Heart right ventricle (tissue), 16 donors: ENCODE measurements around the gene IL1R1. TPM values are rescaled to one million over a fixed set of nuclear protein-coding genes. Genes with fewer than 3 reads are reported as not detected.

Experiments
- ATAC-seq, 8 donors: fragments of 200-7000 bp; cut with Tn5 transposase; one replicate each; pipeline ENCODE4 v1.9.1; 2020; ENCODE audit warnings: mild to moderate bottlenecking in 8 of 8, moderate library complexity in 8 of 8, moderate number of reproducible peaks in 1 of 8
- DNase-seq, 2 donors: peaks; one replicate each; pipeline ENCODE4 v3.0.0-alpha.2; 2020
- H3K27ac ChIP-seq, 10 donors: fragments of 200-600 bp; sonication (generic) in 2 of 10; one replicate each; pipeline versions ENCODE4 v1.5.0 to v1.8.0; 2020 to 2022; ENCODE audit warnings: mild to moderate bottlenecking in 3 of 10
- H3K27me3 ChIP-seq, 7 donors: fragments of 200-600 bp; one replicate each; pipeline ENCODE4 v1.8.0; 2021 to 2022; ENCODE audit warnings: mild to moderate bottlenecking in 2 of 7
- H3K36me3 ChIP-seq, 9 donors: fragments of 200-600 bp; sonication (generic) in 1 of 9; one replicate each; pipeline versions ENCODE4 v1.5.0 to v1.8.0; 2020 to 2022; ENCODE audit warnings: mild to moderate bottlenecking in 2 of 9
- H3K4me1 ChIP-seq, 9 donors: fragments of 200-600 bp; sonication (generic) in 1 of 9; one replicate each; pipeline versions ENCODE4 v1.5.0 to v1.8.0; 2020 to 2022; ENCODE audit warnings: mild to moderate bottlenecking in 4 of 9
- H3K4me3 ChIP-seq, 10 donors: fragments of 200-600 bp; sonication (generic) in 2 of 10; one replicate each; pipeline versions ENCODE4 v1.5.0 to v1.8.0; 2020 to 2022; ENCODE audit warnings: mild to moderate bottlenecking in 7 of 10, moderate library complexity in 2 of 10
- H3K9me3 ChIP-seq, 11 donors: fragments of 200-600 bp in 10 of 11; sonication (generic) in 2 of 11; one replicate each; pipeline versions ENCODE4 v1.5.0 to v1.8.0; 2013 to 2022; ENCODE audit warnings: mild to moderate bottlenecking in 2 of 11, control low read depth in 1 of 11, moderate library complexity in 1 of 11
- WGBS, 2 donors: extraction: QIAGEN DNeasy Blood & Tissue Kit; methylation state at CpG; one replicate each; pipeline ENCODE4 v1.1.7; 2013; ENCODE audit warnings: inconsistent platforms in 1 of 2; 5-methylcytosine and 5-hydroxymethylcytosine counted together
- intact Hi-C, 10 donors: fragments of 100-400 bp; cut with DNase I; formaldehyde crosslinking; loops; one replicate each; pipeline versions ENCODE4 v1.11.1 to v1.14.2; 2022
- polyA plus RNA-seq, 2 donors: library from polyadenylated mRNA; stranded (reverse); fragments of 200-250 nt; gene quantifications; one replicate each; pipeline ENCODE4 v1.2.3, GENCODE V29; 2013
- total RNA-seq, 10 donors: library from RNA; stranded (reverse); fragmentation: NEBNext Ultra II Directional in 3 of 10; extraction: Animal tissue kit (Norgen Biotek cat#: 25700) in 3 of 10; gene quantifications; one replicate each; pipeline versions ENCODE4 v1.2.1 to v1.2.4, GENCODE V29; 2021 to 2023
- TF ChIP-seq, protein P1 (sequence below), 9 donors: fragments of 200-600 bp; sonication (generic) in 2 of 9; IDR thresholded peaks; one replicate each; pipeline versions ENCODE4 v1.5.0 to v1.8.0; 2021 to 2022; ENCODE audit warnings: antibody characterized with exemption in 9 of 9, mild to moderate bottlenecking in 5 of 9, moderate library complexity in 1 of 9
- donor health status: Arrhythmogenic right ventricular cardiomyopathy.
- donor health status: ischemic (EF 13 %, LVEDD 7.1; RV severe dilation, severe dysfunction).
- donor health status: healthy with polysubstance abuse.
- donor health status: DM: no; HTN: yes; CAD: no.
- donor health status: DM: no; HTN: no; CAD: no.
- donor health status: ischemic (EF 25% LVEDD 6.9; RV normal size, moderate dysfunction).
- donor health status: ischemic (EF 25% LVEDD 5.7; RV mildly dilated, moderate dysfunction).
- donor health status: healthy.
- donor health status: DM: yes; HTN: yes; CAD: no.
- donor health status: Ischemic cardiomyopathy.
- donor health status: ischemic (EF 35%, LVEDD 5.7; RV mildly dilated, moderate dysfunction).
- donor health status: nonischemic (EF 11% LVEDD 7.7; RV severe dilation, severe dysfunction).
- donor health status: DM: yes; HTN: yes; CAD: no.
- donor health status: PGD.
- donor health status: ischemic (EF 29% LVEDD 5.4; RV normal size, mild dysfunction).
- donor health status: nonischemic (EF 23%, LVEDD 6.1; RV moderate dilation, normal function).

Gene IL1R1
- total and polyA plus RNA-seq, 12 donors: 5.7 to 47.0 (median 18.6) TPM

DNA sequence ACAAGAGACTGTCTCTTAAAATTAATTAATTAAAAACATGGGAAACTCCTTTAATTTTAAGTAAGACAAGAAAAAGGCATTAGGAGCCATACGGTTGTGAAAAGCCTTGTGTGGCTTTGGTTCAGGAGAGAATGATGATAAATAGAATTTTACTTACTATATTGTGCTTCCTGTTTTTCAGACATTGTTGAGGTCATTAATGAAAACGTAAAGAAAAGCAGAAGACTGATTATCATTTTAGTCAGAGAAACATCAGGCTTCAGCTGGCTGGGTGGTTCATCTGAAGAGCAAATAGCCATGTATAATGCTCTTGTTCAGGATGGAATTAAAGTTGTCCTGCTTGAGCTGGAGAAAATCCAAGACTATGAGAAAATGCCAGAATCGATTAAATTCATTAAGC lies 33.6 kb downstream of the IL1R1 start:
- H3K4me1 ChIP-seq: peaks cover 0 to 19% (median 0%) of the 10 kb centered on the region in 9 donors
- DNase-seq (no peak), ATAC-seq (no peak)

DNA sequence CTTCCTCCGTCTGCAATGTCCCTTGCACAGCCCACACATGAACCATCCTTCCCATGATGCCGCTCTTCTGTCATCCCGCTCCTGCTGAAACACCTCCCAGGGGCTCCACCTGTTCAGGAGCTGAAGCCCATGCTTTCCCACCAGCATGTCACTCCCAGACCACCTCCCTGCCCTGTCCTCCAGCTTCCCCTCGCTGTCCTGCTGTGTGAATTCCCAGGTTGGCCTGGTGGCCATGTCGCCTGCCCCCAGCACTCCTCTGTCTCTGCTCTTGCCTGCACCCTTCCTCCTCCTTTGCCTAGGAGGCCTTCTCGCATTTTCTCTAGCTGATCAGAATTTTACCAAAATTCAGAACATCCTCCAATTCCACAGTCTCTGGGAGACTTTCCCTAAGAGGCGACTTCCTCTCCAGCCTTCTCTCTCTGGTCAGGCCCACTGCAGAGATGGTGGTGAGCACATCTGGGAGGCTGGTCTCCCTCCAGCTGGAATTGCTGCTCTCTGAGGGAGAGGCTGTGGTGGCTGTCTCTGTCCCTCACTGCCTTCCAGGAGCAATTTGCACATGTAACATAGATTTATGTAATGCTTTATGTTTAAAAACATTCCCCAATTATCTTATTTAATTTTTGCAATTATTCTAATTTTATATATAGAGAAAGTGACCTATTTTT lies 35.4 kb downstream of the IL1R1 start:
- DNase-seq: no peak
- H3K36me3 ChIP-seq: peaks cover 0 to 71% (median 14%) of the 10 kb centered on the region in 9 donors
- TF ChIP-seq, protein P1, sequence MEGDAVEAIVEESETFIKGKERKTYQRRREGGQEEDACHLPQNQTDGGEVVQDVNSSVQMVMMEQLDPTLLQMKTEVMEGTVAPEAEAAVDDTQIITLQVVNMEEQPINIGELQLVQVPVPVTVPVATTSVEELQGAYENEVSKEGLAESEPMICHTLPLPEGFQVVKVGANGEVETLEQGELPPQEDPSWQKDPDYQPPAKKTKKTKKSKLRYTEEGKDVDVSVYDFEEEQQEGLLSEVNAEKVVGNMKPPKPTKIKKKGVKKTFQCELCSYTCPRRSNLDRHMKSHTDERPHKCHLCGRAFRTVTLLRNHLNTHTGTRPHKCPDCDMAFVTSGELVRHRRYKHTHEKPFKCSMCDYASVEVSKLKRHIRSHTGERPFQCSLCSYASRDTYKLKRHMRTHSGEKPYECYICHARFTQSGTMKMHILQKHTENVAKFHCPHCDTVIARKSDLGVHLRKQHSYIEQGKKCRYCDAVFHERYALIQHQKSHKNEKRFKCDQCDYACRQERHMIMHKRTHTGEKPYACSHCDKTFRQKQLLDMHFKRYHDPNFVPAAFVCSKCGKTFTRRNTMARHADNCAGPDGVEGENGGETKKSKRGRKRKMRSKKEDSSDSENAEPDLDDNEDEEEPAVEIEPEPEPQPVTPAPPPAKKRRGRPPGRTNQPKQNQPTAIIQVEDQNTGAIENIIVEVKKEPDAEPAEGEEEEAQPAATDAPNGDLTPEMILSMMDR (IDR thresholded peaks at IDR 0.05): no peak
- ATAC-seq: peak in 3 of 8 donors; percentile 24 to 47 (median 37)
- no peaks in the 10 kb centered on the region for H3K9me3 ChIP-seq
- 79 to 92% methylated on average over 7 of the region's 7 CpGs for WGBS, 2 donors
- H3K27me3 ChIP-seq: peaks cover 0 to 9% (median 0%) of the 10 kb centered on the region in 7 donors
- H3K4me1 ChIP-seq: peaks cover 0 to 19% (median 0%) of the 10 kb centered on the region in 9 donors
- H3K4me3 ChIP-seq: no peak overlapping the region
- intact Hi-C loops: loop anchor here in 1 of 10 donors (10.0 kb wide), 1 partner anchor 57 kb away; no protein-coding TSS in a partner anchor
- peak overlapping the region in 1 of 10 donors; percentile 15 for H3K27ac ChIP-seq

More for the DNA sequence above, 33.6 kb downstream of the IL1R1 start:
- Histone ChIP-seq H3K27ac (no peak overlapping the region), H3K4me3 (no peak overlapping the region), H3K9me3 (no peaks in the 10 kb centered on the region), H3K36me3 (peaks cover 0 to 89% (median 23%) of the 10 kb centered on the region in 9 donors), H3K27me3 (peaks cover 0 to 7% (median 0%) of the 10 kb centered on the region in 7 donors)
- intact Hi-C loops: loop anchor here in 1 of 10 donors (10.0 kb wide), 1 partner anchor 59 kb away; no protein-coding TSS in a partner anchor
- TF ChIP-seq, protein P1 (IDR thresholded peaks at IDR 0.05): no peak
- WGBS, 2 donors: 85 to 91% methylated on average over 3 of the region's 3 CpGs

DNA sequence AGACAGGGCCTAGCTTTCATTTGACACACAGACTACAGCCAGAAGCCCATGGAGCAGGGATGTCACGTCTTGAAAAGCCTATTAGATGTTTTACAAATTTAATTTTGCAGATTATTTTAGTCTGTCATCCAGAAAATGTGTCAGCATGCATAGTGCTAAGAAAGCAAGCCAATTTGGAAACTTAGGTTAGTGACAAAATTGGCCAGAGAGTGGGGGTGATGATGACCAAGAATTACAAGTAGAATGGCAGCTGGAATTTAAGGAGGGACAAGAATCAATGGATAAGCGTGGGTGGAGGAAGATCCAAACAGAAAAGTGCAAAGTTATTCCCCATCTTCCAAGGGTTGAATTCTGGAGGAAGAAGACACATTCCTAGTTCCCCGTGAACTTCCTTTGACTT lies 36.5 kb downstream of the IL1R1 start:
- Histone ChIP-seq H3K27ac (peak overlapping the region in 1 of 10 donors; percentile 5), H3K4me3 (no peak overlapping the region), H3K36me3 (peaks cover 0 to 60% (median 10%) of the 10 kb centered on the region in 9 donors), H3K4me1 (peaks cover 0 to 19% (median 0%) of the 10 kb centered on the region in 9 donors), H3K9me3 (no peaks in the 10 kb centered on the region), H3K27me3 (peaks cover 0 to 10% (median 0%) of the 10 kb centered on the region in 7 donors)
- ATAC-seq: no peak
- intact Hi-C loops: loop anchor here in 1 of 10 donors (10.0 kb wide), 1 partner anchor 56 kb away; no protein-coding TSS in a partner anchor
- no peak for DNase-seq
- WGBS, 2 donors: 55 to 58% methylated on average over 3 of the region's 3 CpGs
- TF ChIP-seq, protein P1 (IDR thresholded peaks at IDR 0.05): no peak

DNA sequence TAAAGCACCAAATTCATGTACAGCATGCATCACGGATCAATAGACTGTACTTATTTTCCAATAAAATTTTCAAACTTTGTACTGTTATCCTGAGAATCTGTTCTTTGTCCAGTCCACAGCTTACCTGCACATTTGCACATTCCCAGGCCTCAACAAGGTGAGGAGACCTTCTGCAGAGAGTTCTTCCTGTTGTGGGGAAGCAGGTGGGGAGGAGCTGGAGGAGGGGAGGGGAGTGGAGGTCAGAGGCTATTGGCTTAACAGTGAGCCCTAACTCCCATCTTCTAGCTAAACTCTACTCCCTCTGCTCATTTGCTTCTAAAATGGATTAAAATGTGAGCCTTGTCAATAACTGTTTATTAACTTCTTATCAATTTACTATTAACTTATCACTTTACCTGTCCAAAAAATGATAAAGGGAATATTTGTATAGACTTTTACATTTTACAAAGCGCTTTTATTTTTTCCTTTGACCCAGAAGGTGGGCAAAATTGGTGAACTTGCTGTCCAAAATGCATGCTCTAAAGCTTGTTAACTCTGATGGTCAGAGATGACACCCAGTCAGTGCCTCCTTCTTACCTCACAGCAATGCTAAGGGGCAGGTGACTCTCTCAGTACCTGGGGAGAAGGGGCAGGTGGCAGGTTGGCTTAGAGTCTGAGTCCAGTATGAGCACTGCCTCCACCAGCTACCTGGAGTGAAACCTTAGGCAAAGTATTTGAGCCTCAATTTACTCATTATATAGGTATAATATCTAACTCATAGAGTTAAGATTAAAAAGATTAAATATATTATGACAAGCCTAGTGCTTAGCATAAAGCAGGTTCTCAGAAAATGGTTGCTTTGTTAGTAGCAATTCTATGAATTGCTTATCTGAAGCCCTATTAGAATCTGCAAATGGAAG lies 37.5 kb downstream of the IL1R1 start:
- WGBS, 2 donors: 94 to 100% methylated on average over 2 of the region's 2 CpGs

More for the DNA sequence above, 37.5 kb downstream of the IL1R1 start:
- Histone ChIP-seq H3K36me3 (peaks cover 0 to 50% (median 10%) of the 10 kb centered on the region in 9 donors), H3K27me3 (peaks cover 0 to 10% (median 0%) of the 10 kb centered on the region in 7 donors), H3K27ac (no peak overlapping the region), H3K4me3 (no peak overlapping the region), H3K4me1 (peaks cover 0 to 28% (median 4%) of the 10 kb centered on the region in 9 donors), H3K9me3 (no peaks in the 10 kb centered on the region)
- TF ChIP-seq, protein P1 (IDR thresholded peaks at IDR 0.05): no peak
- DNase-seq: no peak
- intact Hi-C loops: loop anchor here in 2 of 10 donors (10.0 kb wide), 1 partner anchor 55 kb away; no protein-coding TSS in a partner anchor
- ATAC-seq: no peak
